A549 treated with DMSO at 1 μM for 4 hours (cell line): ENCODE measurements around the gene CARD16. TPM values are rescaled to one million over a fixed set of nuclear protein-coding genes. Genes with fewer than 3 reads are reported as not detected.

Experiments used
- total RNA-seq: library from RNA; stranded (reverse); fragments of 200-300 nt; extraction: Qiagen RNA extraction; gene quantifications from 5 replicates; pipeline ENCODE4 v1.2.3, GENCODE V29; 2022; ENCODE audit warnings: low read depth

Gene CARD16
- total RNA-seq: not detected in 5 replicates

DNA sequence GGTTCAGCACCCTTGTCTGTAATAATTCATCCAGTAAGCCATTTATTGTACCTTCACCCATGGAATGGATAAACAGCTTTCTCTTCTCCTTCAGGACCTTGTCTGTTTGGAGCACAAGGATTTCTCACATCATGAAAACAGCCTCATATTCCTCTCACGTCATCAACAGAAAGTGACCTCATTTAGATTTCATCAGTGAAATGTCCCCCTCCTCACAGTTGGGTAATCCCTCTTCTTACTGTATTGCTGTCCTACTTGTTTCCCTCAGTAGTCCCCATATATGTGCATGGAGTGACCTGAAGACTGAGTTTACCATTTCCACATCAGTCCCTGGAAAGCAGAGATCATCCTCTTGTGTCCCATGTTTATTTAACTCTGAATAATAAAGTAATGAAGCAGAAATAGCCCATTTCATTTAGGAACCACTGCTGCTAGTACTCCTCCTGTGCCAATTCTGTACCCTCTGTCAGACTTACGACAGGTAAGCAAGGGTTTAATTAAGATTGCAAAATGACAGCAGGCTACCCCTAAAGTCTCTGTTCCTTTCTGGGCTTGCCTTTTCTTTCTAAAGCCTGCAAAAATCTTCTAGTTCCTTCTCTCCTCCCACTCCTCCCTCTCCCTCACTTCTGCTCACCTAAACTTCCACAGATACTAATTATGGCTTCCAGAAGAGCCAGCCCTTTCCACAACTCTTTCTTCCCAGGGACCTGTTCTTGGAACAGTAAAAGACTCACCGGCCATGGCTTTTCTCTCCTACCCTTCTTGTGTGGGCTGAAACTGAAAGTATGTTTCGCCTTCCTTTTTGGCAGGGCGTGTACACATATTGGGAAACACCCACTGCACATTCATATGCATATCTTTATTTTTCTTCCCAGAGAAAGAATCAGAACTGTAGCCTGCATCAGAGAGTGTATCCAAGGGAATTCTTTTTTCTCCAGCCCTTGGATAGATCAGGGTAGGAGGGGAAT is at the start of gene CARD16:
TSS of gene CARD16 (minus strand) at position 779 of the 968 bp plus-strand sequence. CDS start at position 741, 38 bp downstream.

DNA sequence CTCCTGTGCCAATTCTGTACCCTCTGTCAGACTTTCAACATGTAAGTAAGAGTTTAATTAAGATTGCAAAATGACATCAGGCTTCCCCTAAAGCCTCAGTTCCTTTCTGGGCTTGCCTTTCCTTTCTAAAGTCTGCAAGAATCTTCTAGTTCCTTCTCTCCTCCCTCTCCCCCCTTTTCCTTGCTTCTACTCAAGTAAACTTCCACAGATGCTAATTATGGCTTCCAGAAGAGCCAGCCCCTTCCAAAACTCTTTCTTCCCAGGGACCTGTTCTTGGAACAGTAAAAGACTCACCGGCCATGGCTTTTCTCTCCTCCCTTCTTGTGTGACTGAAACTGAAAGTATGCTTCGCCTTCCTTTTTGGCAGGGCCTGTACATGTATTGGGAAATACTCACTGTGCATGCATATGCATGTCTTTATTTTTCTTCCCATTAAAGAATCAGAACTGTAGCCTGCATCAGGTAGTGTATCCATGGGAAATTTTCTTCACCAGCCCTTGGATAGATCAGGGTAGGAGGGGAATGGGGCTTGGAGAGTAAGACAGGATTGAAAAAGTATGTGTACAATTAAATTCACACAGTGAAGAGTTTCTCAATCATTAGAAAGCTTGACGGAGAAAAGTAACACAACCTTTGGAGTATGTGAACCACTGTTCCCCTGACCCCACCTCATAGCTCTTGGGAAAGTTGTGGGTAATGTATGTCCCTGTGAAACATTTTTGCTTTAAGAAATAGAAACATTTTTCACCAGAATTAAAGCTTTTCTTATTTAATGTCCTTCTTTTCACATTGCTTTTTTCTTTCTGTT is 10.1 kb downstream of the CARD16 start, which contains the start of gene CASP1:
TSS of gene CASP1 (minus strand) at position 332 of the 808 bp plus-strand sequence. CDS start at position 301, 31 bp downstream.

DNA sequence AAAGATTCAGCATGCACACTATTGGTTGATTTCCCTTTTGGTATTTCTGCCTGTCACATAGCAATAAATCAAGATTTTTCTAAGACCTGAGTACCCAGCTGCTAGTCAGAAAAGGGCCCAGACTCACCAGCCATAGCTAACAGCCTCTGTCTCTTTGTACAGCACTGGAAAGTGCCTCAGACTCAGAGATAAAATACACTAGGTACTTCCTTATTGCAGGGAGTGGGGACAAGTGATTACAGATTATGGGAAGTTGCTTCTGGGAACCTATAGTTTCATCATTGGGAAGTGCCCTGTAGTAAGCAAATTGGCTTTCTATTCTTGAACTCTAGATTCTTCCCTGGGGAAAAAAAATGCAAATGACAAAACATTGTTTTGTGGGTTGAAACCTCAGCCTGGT is 22.1 kb downstream of the CARD16 start, which contains the start of gene CASP5:
TSS of gene CASP5 (minus strand) at position 166 of the 400 bp plus-strand sequence. CDS start at position 134, 32 bp downstream.

Other genes with a start within 250 kb of the CARD16 start
- gene CASP12, start 146.9 kb downstream of the CARD16 start, total RNA-seq: not detected in 5 replicates
- gene CASP4, start 76.8 kb downstream of the CARD16 start, total RNA-seq: 5.0 to 7.0 TPM (median 5.8 TPM) in 5 replicates
- not detected in 5 replicates for gene CASP5, start 22.2 kb downstream of the CARD16 start, total RNA-seq
- 0.15 to 1.0 TPM (median 0.41 TPM) in 5 replicates for gene CASP1, start 10.2 kb downstream of the CARD16 start, total RNA-seq
- gene CARD18, start 94.4 kb upstream of the CARD16 start, total RNA-seq: not detected in 5 replicates